Stimulated activated CD4-positive, alpha-beta T cell treated with anti-CD3 and anti-CD28 coated beads, Interleukin-2, amount 100 ng/mL, for 48 hours (primary cell): ENCODE data around the gene PLPPR4.
"Not testable (repeated sequence)": the region's sequence is repeated elsewhere in the genome, so short reads cannot be mapped to it uniquely, and the experiment has no call there.

Experiments
- DNase-seq, 2 donors: peaks; one replicate each; pipeline ENCODE4 v3.0.0-alpha.2; 2020

The PLPPR4 gene

GRCh38 chr1:99269321-99269720 is 5.0 kb downstream of the PLPPR4 start:
- no peak for DNase-seq

- no peak for DNase-seq
Measured at GRCh38 chr1:99270646-99271045, 6.4 kb downstream of the PLPPR4 start.

- DNase-seq = no peak
Measured at GRCh38 chr1:99271249-99271648, 7.0 kb downstream of the PLPPR4 start.

GRCh38 chr1:99277066-99277465 is 12.8 kb downstream of the PLPPR4 start:
- no peak for DNase-seq

- DNase-seq = no peak
Measured at GRCh38 chr1:99279525-99279924, 15.2 kb downstream of the PLPPR4 start.

- DNase-seq = no peak
Measured at GRCh38 chr1:99281105-99281504, 16.8 kb downstream of the PLPPR4 start.

- DNase-seq = no peak
Measured at GRCh38 chr1:99282536-99282935, 18.2 kb downstream of the PLPPR4 start.

GRCh38 chr1:99283521-99283920 is 19.2 kb downstream of the PLPPR4 start:
- not testable (repeated sequence) for DNase-seq

- no peak for DNase-seq
Measured at GRCh38 chr1:99292886-99293285, 28.6 kb downstream of the PLPPR4 start.

GRCh38 chr1:99297923-99298322 is 33.6 kb downstream of the PLPPR4 start:
- DNase-seq = no peak

GRCh38 chr1:99304725-99305282 is 40.5 kb downstream of the PLPPR4 start:
- no peak for DNase-seq

GRCh38 chr1:99305626-99306025 is 41.3 kb downstream of the PLPPR4 start:
- DNase-seq = no peak

- DNase-seq = no peak
Measured at GRCh38 chr1:99306056-99306455, 41.8 kb downstream of the PLPPR4 start.

- DNase-seq = no peak
Measured at GRCh38 chr1:99306644-99307043, 42.4 kb downstream of the PLPPR4 start.

GRCh38 chr1:99315305-99315704 is 51.0 kb downstream of the PLPPR4 start:
- no peak for DNase-seq

- no peak for DNase-seq
Measured at GRCh38 chr1:99326215-99326949, 62.1 kb downstream of the PLPPR4 start.

- no peak for DNase-seq
Measured at GRCh38 chr1:99327357-99327756, 63.1 kb downstream of the PLPPR4 start.

- no peak for DNase-seq
Measured at GRCh38 chr1:99328171-99328570, 63.9 kb downstream of the PLPPR4 start.

- no peak for DNase-seq
Measured at GRCh38 chr1:99331083-99331482, 66.8 kb downstream of the PLPPR4 start.

GRCh38 chr1:99331636-99332035 is 67.3 kb downstream of the PLPPR4 start:
- DNase-seq = no peak

- DNase-seq = no peak
Measured at GRCh38 chr1:99332561-99332960, 68.3 kb downstream of the PLPPR4 start.

- no peak for DNase-seq
Measured at GRCh38 chr1:99334991-99335390, 70.7 kb downstream of the PLPPR4 start.

GRCh38 chr1:99347041-99347684 is 82.9 kb downstream of the PLPPR4 start:
- DNase-seq = no peak

GRCh38 chr1:99348397-99349132 is 84.3 kb downstream of the PLPPR4 start:
- no peak for DNase-seq
